ENCODE data around the gene ZMAT5. TPM values are rescaled to one million over a fixed set of nuclear protein-coding genes. Genes with fewer than 3 reads are reported as not detected.

ZMAT5 gene
- total and polyA plus RNA-seq, 10 of the 15 experiments (the other 5 are each of a cell fraction or from before 2014, with no cell fraction given) = 2.3 to 43.0 (median 21.9) TPM

GRCh38 chr22:29734406-29734805 lies 32.4 kb downstream of the ZMAT5 start (continued):
- TF ChIP-seq, protein P1, sequence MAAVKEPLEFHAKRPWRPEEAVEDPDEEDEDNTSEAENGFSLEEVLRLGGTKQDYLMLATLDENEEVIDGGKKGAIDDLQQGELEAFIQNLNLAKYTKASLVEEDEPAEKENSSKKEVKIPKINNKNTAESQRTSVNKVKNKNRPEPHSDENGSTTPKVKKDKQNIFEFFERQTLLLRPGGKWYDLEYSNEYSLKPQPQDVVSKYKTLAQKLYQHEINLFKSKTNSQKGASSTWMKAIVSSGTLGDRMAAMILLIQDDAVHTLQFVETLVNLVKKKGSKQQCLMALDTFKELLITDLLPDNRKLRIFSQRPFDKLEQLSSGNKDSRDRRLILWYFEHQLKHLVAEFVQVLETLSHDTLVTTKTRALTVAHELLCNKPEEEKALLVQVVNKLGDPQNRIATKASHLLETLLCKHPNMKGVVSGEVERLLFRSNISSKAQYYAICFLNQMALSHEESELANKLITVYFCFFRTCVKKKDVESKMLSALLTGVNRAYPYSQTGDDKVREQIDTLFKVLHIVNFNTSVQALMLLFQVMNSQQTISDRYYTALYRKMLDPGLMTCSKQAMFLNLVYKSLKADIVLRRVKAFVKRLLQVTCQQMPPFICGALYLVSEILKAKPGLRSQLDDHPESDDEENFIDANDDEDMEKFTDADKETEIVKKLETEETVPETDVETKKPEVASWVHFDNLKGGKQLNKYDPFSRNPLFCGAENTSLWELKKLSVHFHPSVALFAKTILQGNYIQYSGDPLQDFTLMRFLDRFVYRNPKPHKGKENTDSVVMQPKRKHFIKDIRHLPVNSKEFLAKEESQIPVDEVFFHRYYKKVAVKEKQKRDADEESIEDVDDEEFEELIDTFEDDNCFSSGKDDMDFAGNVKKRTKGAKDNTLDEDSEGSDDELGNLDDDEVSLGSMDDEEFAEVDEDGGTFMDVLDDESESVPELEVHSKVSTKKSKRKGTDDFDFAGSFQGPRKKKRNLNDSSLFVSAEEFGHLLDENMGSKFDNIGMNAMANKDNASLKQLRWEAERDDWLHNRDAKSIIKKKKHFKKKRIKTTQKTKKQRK (IDR thresholded peaks at IDR 0.05; ENCODE audit: low read depth, low read length) = no peak
- TF ChIP-seq STAT1 (conservative IDR thresholded peaks at IDR 0.05) = no peak
- TF ChIP-seq, protein P2, sequence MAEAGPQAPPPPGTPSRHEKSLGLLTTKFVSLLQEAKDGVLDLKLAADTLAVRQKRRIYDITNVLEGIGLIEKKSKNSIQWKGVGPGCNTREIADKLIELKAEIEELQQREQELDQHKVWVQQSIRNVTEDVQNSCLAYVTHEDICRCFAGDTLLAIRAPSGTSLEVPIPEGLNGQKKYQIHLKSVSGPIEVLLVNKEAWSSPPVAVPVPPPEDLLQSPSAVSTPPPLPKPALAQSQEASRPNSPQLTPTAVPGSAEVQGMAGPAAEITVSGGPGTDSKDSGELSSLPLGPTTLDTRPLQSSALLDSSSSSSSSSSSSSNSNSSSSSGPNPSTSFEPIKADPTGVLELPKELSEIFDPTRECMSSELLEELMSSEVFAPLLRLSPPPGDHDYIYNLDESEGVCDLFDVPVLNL (IDR thresholded peaks at IDR 0.05; ENCODE audit: low read depth, low read length) = no peak
- TF ChIP-seq SMAD5 (IDR thresholded peaks at IDR 0.05; ENCODE audit: low read depth) = no peak
- TF ChIP-seq ZBTB4 (CRISPR knock-in tag; IDR thresholded peaks at IDR 0.05) = no peak
- TF ChIP-seq TBL1XR1 (IDR thresholded peaks at IDR 0.05; ENCODE audit: low read depth, low read length) = no peak
- TF ChIP-seq BACH1 (IDR thresholded peaks at IDR 0.05; ENCODE audit: borderline replicate concordance) = no peak
- TF ChIP-seq POLR2A (IDR thresholded peaks at IDR 0.05; ENCODE audit: low read depth, low read length) = no peak
- TF ChIP-seq ZNF274 (IDR thresholded peaks at IDR 0.05; ENCODE audit: insufficient read depth, insufficient read length) = no peak
- TF ChIP-seq ESRRA (IDR thresholded peaks at IDR 0.05; ENCODE audit: low read length) = no peak

All from GM12878 (cell line).